Neural progenitor cell (in vitro differentiated cells): ENCODE results near the gene RBM19. TPM values are rescaled to one million over a fixed set of nuclear protein-coding genes. Genes with fewer than 3 reads are reported as not detected.
A peak's percentile ranks its signal among the peaks of the same experiment; 100 is the strongest.

Experiments
- DNase-seq: peaks from one replicate; pipeline ENCODE4 v3.0.0-alpha.2; 2016; ENCODE audit warnings: low spot score
- H2AFZ ChIP-seq: fragments of 200-600 bp; sonication (generic); replicated peaks from 2 replicates; pipeline ENCODE4 v1.6.1; 2016; ENCODE audit warnings: antibody characterized with exemption
- H3F3A ChIP-seq: fragments of 200-600 bp; sonication (generic); 2 replicates; pipeline ENCODE4 v1.6.1; 2016; ENCODE audit warnings: antibody characterized with exemption, low read depth
- H3K27ac ChIP-seq: fragments of 200-600 bp; sonication (generic); 2 replicates; pipeline ENCODE4 v1.5.1; 2016; ENCODE audit warnings: mild to moderate bottlenecking
- H3K27me3 ChIP-seq: fragments of 200-600 bp; sonication (generic); 2 replicates; pipeline ENCODE4 v1.6.1; 2016; ENCODE audit warnings: mild to moderate bottlenecking, moderate library complexity
- H3K36me3 ChIP-seq: fragments of 200-600 bp; sonication (generic); 2 replicates; pipeline ENCODE4 v1.5.1; 2016
- H3K4me1 ChIP-seq: fragments of 200-600 bp; sonication (generic); 2 replicates; pipeline ENCODE4 v1.6.1; 2016; ENCODE audit warnings: mixed run types
- H3K4me2 ChIP-seq: fragments of 200-600 bp; sonication (generic); 2 replicates; pipeline ENCODE4 v1.6.1; 2016
- H3K4me3 ChIP-seq: fragments of 200-600 bp; sonication (generic); 2 replicates; pipeline ENCODE4 v1.5.1; 2016
- H3K79me2 ChIP-seq: fragments of 200-600 bp; sonication (generic); 2 replicates; pipeline ENCODE4 v1.6.1; 2016; ENCODE audit warnings: low read depth
- H3K9ac ChIP-seq: fragments of 200-600 bp; sonication (generic); 2 replicates; pipeline ENCODE4 v1.6.1; 2016
- H3K9me3 ChIP-seq: fragments of 200-600 bp; sonication (generic); 2 replicates; pipeline ENCODE4 v1.5.1; 2016; ENCODE audit warnings: low read depth
- H4K20me1 ChIP-seq: fragments of 200-600 bp; sonication (generic); 2 replicates; pipeline ENCODE4 v1.6.1; 2016; ENCODE audit warnings: low read depth
- H3K27ac Mint-ChIP-seq: 3 replicates; pipeline ENCODE4 v1.8.0; 2021; ENCODE audit warnings: mixed read lengths
- H3K27me3 Mint-ChIP-seq: 2 replicates; pipeline ENCODE4 v1.8.0; 2022; ENCODE audit warnings: low read depth, mild to moderate bottlenecking, inconsistent platforms, moderate library complexity, mixed read lengths; ENCODE audit not compliant: insufficient read depth
- H3K36me3 Mint-ChIP-seq: 3 replicates; pipeline ENCODE4 v1.8.0; 2021; ENCODE audit warnings: mixed read lengths
- H3K4me1 Mint-ChIP-seq: 3 replicates; pipeline ENCODE4 v1.8.0; 2021; ENCODE audit warnings: mixed read lengths
- H3K4me3 Mint-ChIP-seq: 3 replicates; pipeline ENCODE4 v1.8.0; 2021; ENCODE audit warnings: mild to moderate bottlenecking, moderate library complexity, mixed read lengths
- H3K9me3 Mint-ChIP-seq: 3 replicates; pipeline ENCODE4 v1.8.0; 2020; ENCODE audit warnings: mixed read lengths
- EZH2 ChIP-seq: fragments of 200-600 bp; sonication (generic); IDR thresholded peaks from 2 replicates; pipeline ENCODE4 v1.6.1; 2017; ENCODE audit warnings: antibody characterized with exemption, mild to moderate bottlenecking, moderate library complexity
- EZH2phosphoT487 ChIP-seq: fragments of 200-600 bp; sonication (generic); IDR thresholded peaks from 2 replicates; pipeline ENCODE4 v1.6.1; 2017; ENCODE audit warnings: antibody characterized with exemption
- total RNA-seq: library from RNA; depleted of rRNA; stranded (reverse); fragments of >200 nt; gene quantifications from 2 replicates; pipeline ENCODE4 v1.2.3, GENCODE V29; 2015; ENCODE audit warnings: low replicate concordance
- TF ChIP-seq, protein P1 (sequence below): fragments of 200-600 bp; sonication (generic); IDR thresholded peaks from 2 replicates; pipeline ENCODE4 v1.5.1; 2017; ENCODE audit warnings: antibody characterized with exemption, mild to moderate bottlenecking

RBM19 gene
- total RNA-seq, 1 donor from 2014 or later: 23.5 TPM

DNA sequence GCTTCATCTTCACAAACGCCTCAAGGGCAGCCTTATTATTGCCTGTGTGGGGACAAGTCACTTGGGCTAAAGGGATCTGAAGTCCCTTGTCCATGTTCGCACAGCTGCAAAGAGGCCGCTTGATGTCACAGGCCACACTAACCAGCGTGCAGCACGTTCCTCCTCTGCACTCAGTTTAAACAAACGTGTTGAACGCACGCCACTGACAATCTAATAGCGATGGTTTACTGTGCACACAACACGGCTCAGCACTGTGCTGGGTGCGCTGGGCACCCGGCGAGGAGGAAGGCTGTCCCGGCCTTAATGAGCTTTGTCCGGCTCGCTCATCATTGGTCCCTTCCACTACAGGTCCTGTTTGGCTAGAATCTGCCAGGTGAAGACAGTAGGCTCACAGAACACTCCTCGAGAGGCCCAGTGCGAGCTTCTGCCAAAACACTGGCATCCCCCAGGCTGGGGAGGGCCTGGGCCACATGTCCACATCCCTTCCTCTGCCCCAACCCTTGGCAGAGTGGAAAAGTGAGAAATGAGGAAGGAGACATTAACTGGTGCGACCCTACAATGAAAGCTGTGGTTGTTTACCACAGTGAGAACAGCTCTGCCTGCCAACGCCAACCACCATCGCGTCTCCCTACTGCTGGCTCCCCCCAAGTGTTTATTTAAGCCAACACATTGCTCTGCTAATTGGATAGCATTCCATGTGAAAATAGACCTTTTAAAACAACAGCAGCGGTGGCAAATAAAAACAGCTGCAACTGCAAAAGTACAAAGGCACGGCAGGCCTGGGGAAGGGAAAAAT lies 113.2 kb downstream of the RBM19 start:
- no peak overlapping the region for H2AFZ ChIP-seq
- Mint-ChIP-seq H3K9me3 (no peaks in the 10 kb centered on the region), H3K36me3 (peaks cover 3% of the 10 kb centered on the region), H3K27ac (no peak overlapping the region), H3K4me1 (peaks cover 50% of the 10 kb centered on the region), H3K27me3 (peaks cover 6% of the 10 kb centered on the region), H3K4me3 (no peak overlapping the region)
- no peak for DNase-seq
- H3K27me3 ChIP-seq: no peaks in the 10 kb centered on the region
- H3K9me3 ChIP-seq: no peaks in the 10 kb centered on the region
- H3K27ac ChIP-seq: no peak overlapping the region
- peak overlapping the region; percentile 52 for H3K4me2 ChIP-seq
- H3K4me1 ChIP-seq: peaks cover 14% of the 10 kb centered on the region
- no peak overlapping the region for H3K4me3 ChIP-seq
- H4K20me1 ChIP-seq: no peaks in the 10 kb centered on the region
- no peak for TF ChIP-seq EZH2phosphoT487
- no peak for TF ChIP-seq EZH2
- TF ChIP-seq, protein P1, sequence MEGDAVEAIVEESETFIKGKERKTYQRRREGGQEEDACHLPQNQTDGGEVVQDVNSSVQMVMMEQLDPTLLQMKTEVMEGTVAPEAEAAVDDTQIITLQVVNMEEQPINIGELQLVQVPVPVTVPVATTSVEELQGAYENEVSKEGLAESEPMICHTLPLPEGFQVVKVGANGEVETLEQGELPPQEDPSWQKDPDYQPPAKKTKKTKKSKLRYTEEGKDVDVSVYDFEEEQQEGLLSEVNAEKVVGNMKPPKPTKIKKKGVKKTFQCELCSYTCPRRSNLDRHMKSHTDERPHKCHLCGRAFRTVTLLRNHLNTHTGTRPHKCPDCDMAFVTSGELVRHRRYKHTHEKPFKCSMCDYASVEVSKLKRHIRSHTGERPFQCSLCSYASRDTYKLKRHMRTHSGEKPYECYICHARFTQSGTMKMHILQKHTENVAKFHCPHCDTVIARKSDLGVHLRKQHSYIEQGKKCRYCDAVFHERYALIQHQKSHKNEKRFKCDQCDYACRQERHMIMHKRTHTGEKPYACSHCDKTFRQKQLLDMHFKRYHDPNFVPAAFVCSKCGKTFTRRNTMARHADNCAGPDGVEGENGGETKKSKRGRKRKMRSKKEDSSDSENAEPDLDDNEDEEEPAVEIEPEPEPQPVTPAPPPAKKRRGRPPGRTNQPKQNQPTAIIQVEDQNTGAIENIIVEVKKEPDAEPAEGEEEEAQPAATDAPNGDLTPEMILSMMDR: no peak
- no peak overlapping the region for H3K9ac ChIP-seq
- no peaks in the 10 kb centered on the region for H3K36me3 ChIP-seq
- peaks cover 2% of the 10 kb centered on the region for H3F3A ChIP-seq
- no peaks in the 10 kb centered on the region for H3K79me2 ChIP-seq

DNA sequence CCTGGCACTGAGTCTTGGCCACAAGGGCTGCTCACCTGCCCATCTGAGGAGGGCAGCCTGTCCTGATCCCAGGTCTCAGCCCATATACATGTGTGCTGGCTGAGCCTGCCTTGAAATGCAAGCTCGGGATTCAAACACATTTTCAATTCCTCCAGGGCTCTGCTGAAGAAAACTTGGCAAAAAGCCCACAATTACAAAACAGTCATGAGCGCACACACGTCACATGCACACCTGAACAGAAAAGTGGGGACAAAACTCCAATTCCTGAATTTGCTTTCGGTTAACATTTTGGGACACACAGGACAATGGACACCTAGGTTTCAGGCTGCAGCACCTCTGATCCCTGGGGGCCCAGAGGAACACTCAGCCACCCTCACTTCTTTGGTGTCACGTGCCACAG lies 113.9 kb downstream of the RBM19 start:
- H3K27me3 ChIP-seq: no peaks in the 10 kb centered on the region
- no peak overlapping the region for H3K4me2 ChIP-seq
- H3K4me3 ChIP-seq: no peak overlapping the region
- H3K9me3 Mint-ChIP-seq: no peaks in the 10 kb centered on the region
- H3F3A ChIP-seq: peaks cover 2% of the 10 kb centered on the region
- no peak overlapping the region for H3K27ac ChIP-seq
- H3K36me3 ChIP-seq: no peaks in the 10 kb centered on the region
- peaks cover 14% of the 10 kb centered on the region for H3K4me1 ChIP-seq
- TF ChIP-seq, protein P1: no peak
- TF ChIP-seq EZH2 (no peak), EZH2phosphoT487 (no peak)
- H3K27me3 Mint-ChIP-seq: peaks cover 6% of the 10 kb centered on the region
- H3K36me3 Mint-ChIP-seq: peaks cover 3% of the 10 kb centered on the region
- H3K9me3 ChIP-seq: no peaks in the 10 kb centered on the region
- no peak overlapping the region for H3K4me3 Mint-ChIP-seq
- no peaks in the 10 kb centered on the region for H3K79me2 ChIP-seq
- peak overlapping the region; percentile 87 for H3K27ac Mint-ChIP-seq
- H2AFZ ChIP-seq: no peak overlapping the region
- H3K4me1 Mint-ChIP-seq: peaks cover 55% of the 10 kb centered on the region
- DNase-seq: no peak
- H4K20me1 ChIP-seq: no peaks in the 10 kb centered on the region
- H3K9ac ChIP-seq: no peak overlapping the region

- Mint-ChIP-seq H3K4me1 (peaks cover 53% of the 10 kb centered on the region), H3K27ac (peak overlapping the region; percentile 74), H3K9me3 (no peaks in the 10 kb centered on the region), H3K36me3 (no peaks in the 10 kb centered on the region), H3K27me3 (peaks cover 6% of the 10 kb centered on the region), H3K4me3 (no peak overlapping the region)
- Histone ChIP-seq H4K20me1 (no peaks in the 10 kb centered on the region), H3K36me3 (no peaks in the 10 kb centered on the region), H2AFZ (no peak overlapping the region), H3K4me1 (peaks cover 14% of the 10 kb centered on the region), H3F3A (peaks cover 2% of the 10 kb centered on the region), H3K4me3 (no peak overlapping the region), H3K9me3 (no peaks in the 10 kb centered on the region), H3K9ac (no peak overlapping the region), H3K27me3 (no peaks in the 10 kb centered on the region), H3K79me2 (no peaks in the 10 kb centered on the region), H3K27ac (no peak overlapping the region), H3K4me2 (no peak overlapping the region)
- TF ChIP-seq EZH2 (no peak), EZH2phosphoT487 (no peak)
- no peak for DNase-seq
These were observed 115.6 kb downstream of the RBM19 start for GRCh38 chr12:113850309-113851056.
